PC-3 (cell line): ENCODE measurements around the gene AIM2.
"Not testable (repeated sequence)": the region's sequence is repeated elsewhere in the genome, so short reads cannot be mapped to it uniquely, and the experiment has no call there.

Experiments
- CTCF ChIP-seq: fragments of 300-600 bp; sonication (generic); conservative IDR thresholded peaks from 2 replicates; pipeline ENCODE4 v1.5.1; 2017; ENCODE audit warnings: antibody characterized with exemption, low read depth, mild to moderate bottlenecking, low read length
- EZH2 ChIP-seq: fragments of 300-600 bp; sonication (generic); IDR thresholded peaks from one replicate; pipeline ENCODE4 v1.6.1; 2017; ENCODE audit warnings: antibody characterized with exemption, mild to moderate bottlenecking, low read length; ENCODE audit not compliant: unreplicated experiment
- EZH2phosphoT487 ChIP-seq: fragments of 300-600 bp; sonication (generic); IDR thresholded peaks from 2 replicates; pipeline ENCODE4 v1.6.1; 2018; ENCODE audit warnings: mild to moderate bottlenecking, antibody characterized with exemption, low read length, borderline replicate concordance

GRCh38 chr1:159103021-159103420 lies 26.5 kb upstream of the AIM2 start:
- not testable (repeated sequence) for TF ChIP-seq CTCF, EZH2phosphoT487, EZH2
